HCT116 (cell line): ENCODE measurements around the gene NUDT4.

ENCODE experiments used
- CEBPB ChIP-seq: IDR thresholded peaks from 2 replicates; pipeline ENCODE4 v1.6.1; 2012; ENCODE audit warnings: low read depth
- POLR2A ChIP-seq: IDR thresholded peaks from 2 replicates; pipeline ENCODE4 v1.7.0; 2011; ENCODE audit warnings: borderline replicate concordance; ENCODE audit not compliant: insufficient read depth, insufficient read length; ENCODE audit errors: extremely low read depth
- TF ChIP-seq, protein P1 (sequence below), 3 experiments: fragments of 200-600 bp in 1 of 3; sonication (generic) in 1 of 3; IDR thresholded peaks in 2 of 3; conservative IDR thresholded peaks in 1 of 3; 2 replicates each; pipeline ENCODE4 v1.5.1; 2012 to 2017; ENCODE audit warnings: low read depth in 2 of 3, low read length in 2 of 3, antibody characterized with exemption in 1 of 3, borderline replicate concordance in 1 of 3, control low read depth in 1 of 3, mild to moderate bottlenecking in 1 of 3, mixed read lengths in 1 of 3, mixed run types in 1 of 3, moderate library complexity in 1 of 3; ENCODE audit not compliant: insufficient read depth in 1 of 3

DNA sequence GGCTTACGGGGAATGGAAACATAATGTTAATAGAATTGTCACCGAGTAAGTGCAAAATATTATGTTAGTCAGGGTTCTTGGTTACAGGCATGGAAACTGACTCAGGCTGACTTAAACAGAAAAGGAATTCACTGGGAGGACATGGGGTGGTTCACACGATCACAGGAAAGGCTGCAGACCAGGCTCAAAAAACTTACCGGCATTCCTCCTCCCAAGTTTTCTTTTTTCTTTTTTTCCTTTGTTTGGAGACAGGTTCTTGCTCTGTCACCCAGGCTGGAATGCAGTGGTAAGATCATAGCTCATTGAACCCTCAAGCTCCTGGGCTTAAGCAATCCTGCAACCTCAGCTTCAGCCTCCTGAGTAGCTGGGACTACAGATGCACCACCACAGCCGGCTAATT lies 75.9 kb downstream of the NUDT4 start:
- no peak for TF ChIP-seq POLR2A
- TF ChIP-seq, protein P1, sequence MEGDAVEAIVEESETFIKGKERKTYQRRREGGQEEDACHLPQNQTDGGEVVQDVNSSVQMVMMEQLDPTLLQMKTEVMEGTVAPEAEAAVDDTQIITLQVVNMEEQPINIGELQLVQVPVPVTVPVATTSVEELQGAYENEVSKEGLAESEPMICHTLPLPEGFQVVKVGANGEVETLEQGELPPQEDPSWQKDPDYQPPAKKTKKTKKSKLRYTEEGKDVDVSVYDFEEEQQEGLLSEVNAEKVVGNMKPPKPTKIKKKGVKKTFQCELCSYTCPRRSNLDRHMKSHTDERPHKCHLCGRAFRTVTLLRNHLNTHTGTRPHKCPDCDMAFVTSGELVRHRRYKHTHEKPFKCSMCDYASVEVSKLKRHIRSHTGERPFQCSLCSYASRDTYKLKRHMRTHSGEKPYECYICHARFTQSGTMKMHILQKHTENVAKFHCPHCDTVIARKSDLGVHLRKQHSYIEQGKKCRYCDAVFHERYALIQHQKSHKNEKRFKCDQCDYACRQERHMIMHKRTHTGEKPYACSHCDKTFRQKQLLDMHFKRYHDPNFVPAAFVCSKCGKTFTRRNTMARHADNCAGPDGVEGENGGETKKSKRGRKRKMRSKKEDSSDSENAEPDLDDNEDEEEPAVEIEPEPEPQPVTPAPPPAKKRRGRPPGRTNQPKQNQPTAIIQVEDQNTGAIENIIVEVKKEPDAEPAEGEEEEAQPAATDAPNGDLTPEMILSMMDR (IDR thresholded peaks at IDR 0.05 in 2 of 3, conservative IDR thresholded peaks at IDR 0.05 in 1 of 3; ENCODE audit: borderline replicate concordance in 1 of 3, insufficient read depth in 1 of 3, low read depth in 2 of 3, low read length in 2 of 3): no peak
- TF ChIP-seq CEBPB: no peak
